RWPE1 (cell line): Measurements from ENCODE around the gene PIK3C2G.

Experiments used
- CTCF ChIA-PET: fragments of 350-600 bp; sonication (Branson Sonifier 250); formaldehyde crosslinking; extraction: SDS; loops from one replicate; lab custom pipeline; 2021; lab: Yijun Ruan, JAX
- POLR2A ChIA-PET: fragments of 400-600 bp; formaldehyde crosslinking; extraction: SDS; loops from one replicate; lab custom pipeline; 2020; ENCODE audit warnings: antibody characterized with exemption; ENCODE audit not compliant: low non-redundant PET; lab: Yijun Ruan, JAX
- DNase-seq: peaks from one replicate; pipeline ENCODE4 v3.0.0; 2012; ENCODE audit warnings: low spot score
- H3K27ac ChIP-seq: fragments of 450-650 bp; 2 replicates; pipeline ENCODE4 v1.5.1; 2017
- CTCF ChIP-seq: fragments of 450-650 bp; conservative IDR thresholded peaks from 2 replicates; pipeline ENCODE4 v1.5.1; 2017; ENCODE audit warnings: low read depth, mild to moderate bottlenecking

Gene PIK3C2G

GRCh38 chr12:18358077-18358476 is 96.8 kb downstream of the PIK3C2G start:
- TF ChIP-seq CTCF = no peak
- CTCF ChIA-PET = no interaction called here
- POLR2A ChIA-PET = no interaction called here
- no peak for DNase-seq
- H3K27ac ChIP-seq = no peak overlapping the region

- ChIA-PET POLR2A (no interaction called here), CTCF (interaction anchor here (0.7 kb wide), 1 partner anchor 839 kb away, joined by 3 read pairs; no protein-coding TSS in a partner anchor)
- no peak overlapping the region for H3K27ac ChIP-seq
- no peak for TF ChIP-seq CTCF
- no peak for DNase-seq
Measured at GRCh38 chr12:18358930-18359329, 97.6 kb downstream of the PIK3C2G start.

- DNase-seq = no peak
- no peak overlapping the region for H3K27ac ChIP-seq
- CTCF ChIA-PET = no interaction called here
- TF ChIP-seq CTCF = no peak
- POLR2A ChIA-PET = no interaction called here
Measured at GRCh38 chr12:18361433-18361832, 100.1 kb downstream of the PIK3C2G start.

- DNase-seq = no peak
- ChIA-PET POLR2A (no interaction called here), CTCF (interaction anchor here (0.6 kb wide), 1 partner anchor 30 kb away, joined by 3 read pairs; no protein-coding TSS in a partner anchor)
- TF ChIP-seq CTCF = no peak
- no peak overlapping the region for H3K27ac ChIP-seq
Measured at GRCh38 chr12:18363321-18363720, 102.0 kb downstream of the PIK3C2G start.

- no peak for DNase-seq
- POLR2A ChIA-PET = no interaction called here
- no peak for TF ChIP-seq CTCF
- no peak overlapping the region for H3K27ac ChIP-seq
- CTCF ChIA-PET = no interaction called here
Measured at GRCh38 chr12:18368594-18368993, 107.3 kb downstream of the PIK3C2G start.

GRCh38 chr12:18373181-18373580 is 111.9 kb downstream of the PIK3C2G start:
- TF ChIP-seq CTCF = no peak
- no peak overlapping the region for H3K27ac ChIP-seq
- ChIA-PET POLR2A (no interaction called here), CTCF (no interaction called here)
- DNase-seq = no peak
